Lower leg skin (tissue), 3 donors: ENCODE results near the gene MYO10.

Source experiments
- POLR2A ChIP-seq, 2 donors: fragments of 450-650 bp; IDR thresholded peaks; one replicate each; pipeline ENCODE4 v1.6.1; 2016 to 2017; ENCODE audit warnings: antibody characterized with exemption in 2 of 2, mild to moderate bottlenecking in 1 of 2, moderate library complexity in 1 of 2
- TF ChIP-seq, protein P1 (sequence below), 3 donors: fragments of 450-650 bp; IDR thresholded peaks; one replicate each; pipeline ENCODE4 v1.5.1; 2016; ENCODE audit warnings: antibody characterized with exemption in 3 of 3, mild to moderate bottlenecking in 3 of 3, moderate library complexity in 2 of 3

GRCh38 chr5:16707168-16707868 lies 228.8 kb downstream of the MYO10 start:
- TF ChIP-seq, protein P1, sequence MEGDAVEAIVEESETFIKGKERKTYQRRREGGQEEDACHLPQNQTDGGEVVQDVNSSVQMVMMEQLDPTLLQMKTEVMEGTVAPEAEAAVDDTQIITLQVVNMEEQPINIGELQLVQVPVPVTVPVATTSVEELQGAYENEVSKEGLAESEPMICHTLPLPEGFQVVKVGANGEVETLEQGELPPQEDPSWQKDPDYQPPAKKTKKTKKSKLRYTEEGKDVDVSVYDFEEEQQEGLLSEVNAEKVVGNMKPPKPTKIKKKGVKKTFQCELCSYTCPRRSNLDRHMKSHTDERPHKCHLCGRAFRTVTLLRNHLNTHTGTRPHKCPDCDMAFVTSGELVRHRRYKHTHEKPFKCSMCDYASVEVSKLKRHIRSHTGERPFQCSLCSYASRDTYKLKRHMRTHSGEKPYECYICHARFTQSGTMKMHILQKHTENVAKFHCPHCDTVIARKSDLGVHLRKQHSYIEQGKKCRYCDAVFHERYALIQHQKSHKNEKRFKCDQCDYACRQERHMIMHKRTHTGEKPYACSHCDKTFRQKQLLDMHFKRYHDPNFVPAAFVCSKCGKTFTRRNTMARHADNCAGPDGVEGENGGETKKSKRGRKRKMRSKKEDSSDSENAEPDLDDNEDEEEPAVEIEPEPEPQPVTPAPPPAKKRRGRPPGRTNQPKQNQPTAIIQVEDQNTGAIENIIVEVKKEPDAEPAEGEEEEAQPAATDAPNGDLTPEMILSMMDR (IDR thresholded peaks at IDR 0.05): no peak
- no peak for TF ChIP-seq POLR2A (IDR thresholded peaks at IDR 0.05)
